ENCODE results near the gene KDM5B. TPM values are rescaled to one million over a fixed set of nuclear protein-coding genes. Genes with fewer than 3 reads are reported as not detected.
"Not testable (repeated sequence)": the region's sequence is repeated elsewhere in the genome, so short reads cannot be mapped to it uniquely, and the experiment has no call there.

KDM5B gene
- total RNA-seq (2014; rRNA removed; shearing (Covaris generic)): 15.1 and 23.8 TPM in 2 replicates

DNA sequence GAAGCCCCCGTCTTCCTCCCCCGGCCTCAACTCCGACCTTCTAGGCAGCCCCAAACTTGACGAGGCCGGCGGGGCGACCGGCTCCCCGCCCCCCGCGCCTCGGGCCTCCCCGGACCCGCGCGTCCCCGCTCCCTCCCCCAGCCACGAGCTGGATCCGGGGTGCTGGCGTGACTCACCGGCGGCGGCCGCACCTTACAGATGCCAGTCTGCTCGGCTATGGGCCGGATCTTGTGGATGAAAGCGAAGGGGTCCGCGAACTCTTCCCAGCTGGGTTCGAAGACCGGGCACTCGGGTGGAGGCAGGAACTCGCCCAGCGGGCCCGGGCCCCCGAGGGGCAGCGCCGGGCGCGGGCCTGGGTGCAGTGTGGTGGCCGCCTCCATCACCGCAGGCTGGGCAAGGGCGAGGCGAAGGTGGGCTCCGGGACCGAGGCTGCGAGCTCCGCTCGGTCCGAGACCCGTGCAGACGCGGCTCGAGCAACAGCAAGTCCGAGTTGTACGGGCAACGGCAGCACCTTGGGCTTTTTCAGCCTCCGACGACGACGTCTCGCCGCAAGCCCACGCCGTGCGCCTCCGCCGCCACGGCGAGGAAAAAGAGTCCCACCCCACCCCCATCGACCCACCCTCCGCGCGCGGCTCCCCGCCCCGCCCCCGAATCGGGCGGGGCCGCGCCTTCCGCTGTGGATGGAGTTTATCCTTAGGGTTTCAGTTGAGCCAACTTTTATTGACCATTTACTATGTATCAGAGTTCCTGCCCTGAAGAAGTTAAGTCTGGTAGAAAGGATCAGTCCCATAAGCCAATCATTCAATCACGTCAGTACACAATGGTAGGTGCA is at the start of gene KDM5B:
TSS of gene KDM5B (minus strand) at position 496 of the 832 bp plus-strand sequence. CDS start at position 380, 116 bp downstream.
- peak; percentile 70 for DNase-seq (ENCODE audit: low spot score)

DNA sequence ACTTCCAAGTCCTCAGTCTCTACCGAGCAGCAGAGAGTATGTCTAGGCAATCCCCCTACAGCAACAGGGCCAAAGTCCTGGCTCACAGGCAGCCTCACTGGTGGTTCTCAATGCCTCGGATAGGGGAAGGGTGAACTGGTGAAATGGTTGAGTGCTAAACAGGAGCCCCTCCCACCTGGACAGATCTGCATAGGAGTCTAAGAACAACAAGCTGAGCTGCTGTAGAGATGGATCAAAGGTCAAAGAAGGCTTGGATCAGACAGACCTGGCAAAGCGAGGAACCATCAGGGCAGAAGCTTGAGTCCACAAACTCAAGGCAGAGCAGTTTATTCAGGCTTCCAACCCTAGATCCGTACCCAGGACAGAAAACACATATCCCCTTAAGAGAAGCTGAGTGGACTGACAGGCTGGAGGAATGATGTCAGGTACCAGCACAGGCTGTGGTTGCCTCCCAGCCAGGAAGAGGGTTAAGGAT is 49.0 kb upstream of the KDM5B start:
- no peak for DNase-seq (ENCODE audit: low spot score)

DNA sequence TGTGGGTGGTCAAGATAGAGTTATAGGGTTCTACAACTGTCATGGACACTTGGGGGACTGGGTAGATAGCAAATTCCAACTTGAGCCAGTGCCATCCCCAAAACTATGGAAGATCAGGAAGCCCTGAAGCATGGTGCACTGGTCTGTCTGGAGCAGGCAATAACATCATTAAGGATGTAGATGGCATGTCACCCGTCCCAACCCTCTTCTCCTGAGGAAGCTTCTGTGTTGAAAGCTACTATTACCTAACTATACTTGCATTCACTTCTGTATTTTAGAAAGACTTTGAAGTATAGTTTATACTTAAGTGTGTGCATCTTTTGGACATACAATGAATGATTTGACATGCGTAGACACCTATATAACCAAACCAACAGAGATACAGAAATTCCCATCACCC is 47.8 kb upstream of the KDM5B start:
- no peak for DNase-seq (ENCODE audit: low spot score)

- no peak for DNase-seq (ENCODE audit: low spot score)
Observed at GRCh38 chr1:202854787-202855186, 46.6 kb upstream of the KDM5B start.

- DNase-seq (ENCODE audit: low spot score): peak; percentile 66
Observed at GRCh38 chr1:202852163-202852904, 44.1 kb upstream of the KDM5B start.

DNA sequence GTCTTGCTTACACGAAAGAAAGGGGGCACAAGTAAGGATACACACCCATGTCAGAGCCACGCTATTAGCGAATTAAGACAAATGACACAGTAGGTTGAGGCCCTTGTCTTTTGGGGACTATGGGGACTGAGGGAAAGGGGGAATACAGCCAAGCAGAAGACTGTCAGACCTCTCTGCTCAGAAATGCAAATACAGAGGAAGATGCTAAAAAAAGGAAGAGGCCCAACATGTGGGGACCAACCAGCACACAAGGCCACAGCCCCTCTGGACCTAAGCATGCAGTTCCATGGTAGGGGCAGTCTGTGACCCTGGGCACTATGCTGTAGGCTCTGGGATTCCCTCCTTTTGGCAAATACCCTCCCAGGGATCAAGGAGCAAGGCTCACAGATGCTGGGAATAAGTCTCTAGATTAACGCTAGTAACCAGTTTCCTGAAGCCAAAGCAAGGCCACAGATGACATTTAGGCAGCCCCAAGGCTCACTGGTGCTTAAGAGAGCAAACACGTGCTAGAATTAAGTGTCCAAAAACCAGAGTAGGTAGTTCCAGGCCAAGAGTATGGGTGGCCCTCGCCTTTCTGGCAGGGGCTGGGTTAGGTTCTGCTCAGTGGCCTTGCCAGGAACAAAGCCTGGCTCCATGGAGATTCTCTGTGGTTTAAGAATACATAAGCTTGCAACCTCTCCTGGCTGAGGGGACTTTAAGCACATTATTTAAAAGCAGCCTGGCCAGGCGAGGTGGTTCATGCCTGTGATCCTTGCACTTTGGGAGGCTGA is 42.6 kb upstream of the KDM5B start:
- DNase-seq (ENCODE audit: low spot score): no peak

- DNase-seq (ENCODE audit: low spot score): no peak
Observed at GRCh38 chr1:202848191-202848542, 39.9 kb upstream of the KDM5B start.

DNA sequence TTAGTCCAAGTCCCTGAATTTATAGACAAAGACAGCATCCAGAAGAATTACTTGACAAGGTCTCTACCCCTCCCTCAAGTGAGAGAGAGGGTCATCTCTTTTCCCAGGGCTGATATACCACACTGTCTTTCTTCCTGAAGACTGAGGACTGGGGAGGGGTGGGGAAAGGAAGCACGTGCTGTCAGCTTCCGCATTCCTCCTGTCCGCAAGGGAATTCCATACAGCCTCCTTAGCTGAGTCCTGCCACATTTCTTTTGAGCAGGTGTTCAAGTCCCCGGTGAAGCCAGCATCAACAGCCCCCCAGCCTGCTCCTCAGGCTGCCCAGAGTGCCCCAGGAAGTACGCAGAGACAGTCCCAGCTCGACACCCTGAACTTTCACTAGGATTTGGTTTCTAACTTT is 36.7 kb upstream of the KDM5B start:
- no peak for DNase-seq (ENCODE audit: low spot score)

DNA sequence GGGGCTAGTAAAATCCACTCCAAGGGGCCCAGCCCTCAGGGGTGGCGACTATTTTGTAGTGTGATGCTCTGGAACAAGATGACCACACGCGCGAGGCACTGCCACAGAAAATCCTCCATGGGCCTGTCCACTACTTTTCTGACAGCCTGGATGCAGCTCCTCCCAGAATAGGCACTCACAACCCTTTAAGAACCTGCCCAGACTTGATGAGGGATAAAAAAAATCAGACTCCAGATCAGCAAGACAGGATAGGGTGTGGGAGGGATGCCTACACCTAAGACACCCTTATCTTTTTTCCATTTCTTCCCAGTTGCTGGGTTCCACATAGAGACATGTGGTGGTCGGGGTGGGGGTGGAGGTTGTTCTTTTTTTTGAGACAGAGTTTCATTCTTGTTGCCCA is 36.0 kb upstream of the KDM5B start:
- no peak for DNase-seq (ENCODE audit: low spot score)

- DNase-seq (ENCODE audit: low spot score): no peak
Observed at GRCh38 chr1:202843081-202843480, 34.9 kb upstream of the KDM5B start.

- no peak for DNase-seq (ENCODE audit: low spot score)
Observed at GRCh38 chr1:202837746-202838262, 29.6 kb upstream of the KDM5B start.

GRCh38 chr1:202836623-202837403 is 28.6 kb upstream of the KDM5B start:
- DNase-seq (ENCODE audit: low spot score): no peak

- no peak for DNase-seq (ENCODE audit: low spot score)
Observed at GRCh38 chr1:202835548-202836072, 27.4 kb upstream of the KDM5B start.

DNA sequence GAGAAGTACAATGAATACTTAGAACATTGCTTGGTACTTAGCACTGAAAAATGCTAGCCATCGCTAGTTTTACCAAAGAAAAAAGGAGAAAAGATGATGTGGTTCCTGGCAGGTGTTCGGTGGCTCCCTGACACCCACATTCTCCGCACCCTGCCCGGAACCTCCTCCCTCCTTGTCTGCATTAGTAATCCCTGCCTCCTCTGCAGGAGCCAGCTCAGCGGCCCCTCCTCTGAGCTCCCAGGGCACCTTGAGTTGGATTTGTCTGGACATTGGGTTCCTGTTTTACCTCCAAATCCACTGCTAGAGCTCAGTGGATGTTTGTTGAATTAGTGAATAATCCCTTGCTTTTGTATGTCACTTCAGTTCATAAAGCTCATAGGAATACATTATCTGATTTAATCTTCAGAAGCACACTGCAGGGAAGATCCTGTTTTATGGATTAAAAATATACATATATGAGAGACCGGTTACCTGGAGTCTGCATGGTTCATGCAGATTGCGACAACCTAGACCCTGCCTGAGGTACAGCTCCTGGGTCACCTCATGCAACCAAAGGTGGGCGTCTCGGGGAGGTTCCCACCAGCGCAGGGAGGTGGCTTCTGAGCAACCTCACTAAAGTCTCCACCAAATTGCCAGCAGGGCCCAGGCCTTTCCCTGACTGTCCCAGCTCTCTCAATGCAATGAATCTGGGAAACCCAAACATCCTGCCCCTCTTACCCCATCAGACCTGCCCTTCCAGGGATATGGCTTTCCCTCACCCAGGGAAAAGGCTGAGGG is 26.7 kb upstream of the KDM5B start:
- no peak for DNase-seq (ENCODE audit: low spot score)

GRCh38 chr1:202831906-202832305 is 23.7 kb upstream of the KDM5B start:
- no peak for DNase-seq (ENCODE audit: low spot score)

- DNase-seq (ENCODE audit: low spot score): not testable (repeated sequence)
Observed at GRCh38 chr1:202829223-202829622, 21.0 kb upstream of the KDM5B start.

- no peak for DNase-seq (ENCODE audit: low spot score)
Observed at GRCh38 chr1:202825748-202826147, 17.5 kb upstream of the KDM5B start.

- no peak for DNase-seq (ENCODE audit: low spot score)
Observed at GRCh38 chr1:202821467-202821866, 13.2 kb upstream of the KDM5B start.

DNA sequence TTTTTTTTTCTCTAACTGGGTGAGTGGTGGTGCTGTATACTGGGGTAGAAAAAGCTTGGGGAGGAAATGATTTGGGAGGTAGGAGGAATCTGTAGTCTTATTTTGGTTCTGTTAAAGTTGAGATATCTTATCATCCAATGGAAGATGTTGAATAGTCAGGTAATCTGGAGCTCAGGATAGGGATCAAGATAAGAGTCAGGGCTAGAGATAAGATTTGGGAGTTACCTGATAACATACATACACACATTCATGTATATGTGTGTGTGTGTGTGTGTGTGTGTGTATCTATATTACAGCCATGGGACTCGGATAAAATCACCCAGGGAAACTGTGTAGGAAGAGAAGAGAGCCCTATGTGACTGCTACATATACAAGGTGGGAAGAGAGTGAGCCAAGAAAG is 10.6 kb upstream of the KDM5B start:
- no peak for DNase-seq (ENCODE audit: low spot score)

DNA sequence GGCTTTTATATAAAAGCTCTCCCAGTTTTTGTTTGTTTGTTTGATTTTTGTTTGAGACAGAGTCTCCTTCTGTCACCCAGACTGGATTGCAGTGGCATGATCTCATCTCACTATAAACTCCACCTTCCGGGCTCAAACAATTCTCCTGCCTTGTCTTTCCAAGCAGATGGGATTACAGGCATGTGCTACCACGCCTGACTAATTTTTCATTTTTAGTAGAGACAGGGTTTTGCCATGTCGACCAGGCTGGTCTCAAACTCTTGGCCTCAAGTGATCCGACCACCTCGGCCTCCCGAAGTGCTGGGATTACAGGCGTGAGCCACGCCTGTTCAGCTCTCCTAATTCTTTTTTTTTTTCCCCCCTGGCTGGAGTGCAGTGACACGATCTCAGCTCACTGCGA is 6.9 kb upstream of the KDM5B start:
- DNase-seq (ENCODE audit: low spot score): no peak

Data from HT-29 (cell line).